Spinal cord (tissue), 10 donors: ENCODE data around the gene TBX6. TPM values are rescaled to one million over a fixed set of nuclear protein-coding genes. Genes with fewer than 3 reads are reported as not detected.

Experiments
- DNase-seq, 6 donors: peaks; one replicate each; pipeline versions ENCODE4 v3.0.0 to v3.0.0-alpha.2; 2013 to 2015; ENCODE audit warnings: low spot score in 6 of 6, low read depth in 4 of 6
- H3K27ac ChIP-seq: one replicate; pipeline ENCODE4 v1.5.1; 2013; ENCODE audit warnings: low read depth, low read length, control low read depth
- H3K27me3 ChIP-seq: one replicate; pipeline ENCODE4 v1.6.1; 2013; ENCODE audit warnings: low read length; ENCODE audit not compliant: control insufficient read depth, insufficient read depth
- H3K36me3 ChIP-seq: one replicate; pipeline ENCODE4 v1.6.1; 2013; ENCODE audit warnings: low read length; ENCODE audit not compliant: control insufficient read depth, insufficient read depth
- H3K4me1 ChIP-seq: one replicate; pipeline ENCODE4 v1.6.1; 2013; ENCODE audit warnings: low read length; ENCODE audit not compliant: control insufficient read depth, insufficient read depth
- H3K4me3 ChIP-seq: one replicate; pipeline ENCODE4 v1.5.1; 2013; ENCODE audit warnings: low read depth, low read length, control low read depth
- H3K9me3 ChIP-seq: one replicate; pipeline ENCODE4 v1.6.1; 2013; ENCODE audit warnings: low read length; ENCODE audit not compliant: control insufficient read depth, insufficient read depth
- WGBS: methylation state at CpG from one replicate; pipeline ENCODE4 v1.1.5; 2013; ENCODE audit warnings: missing lambda C conversion rate; ENCODE audit not compliant: insufficient coverage; 5-methylcytosine and 5-hydroxymethylcytosine counted together
- polyA plus RNA-seq, 2 donors: library from polyadenylated mRNA; unstranded; fragments of 120-200 nt; gene quantifications; one replicate each; pipeline ENCODE4 v1.2.1, GENCODE V29; 2013; ENCODE audit not compliant: insufficient read length in 2 of 2
- total RNA-seq, 2 donors: library from RNA; depleted of rRNA in 1 of 2; stranded (reverse); fragments of 120-200 nt in 1 of 2; fragments of >200 nt in 1 of 2; gene quantifications; one replicate each; pipeline versions ENCODE4 v1.2.3 to v1.2.4, GENCODE V29; 2013 to 2014
- donor health status: healthy.

TBX6 gene
- total and polyA plus RNA-seq, 4 donors: 0.20 to 2.7 (median 1.0) TPM

DNA sequence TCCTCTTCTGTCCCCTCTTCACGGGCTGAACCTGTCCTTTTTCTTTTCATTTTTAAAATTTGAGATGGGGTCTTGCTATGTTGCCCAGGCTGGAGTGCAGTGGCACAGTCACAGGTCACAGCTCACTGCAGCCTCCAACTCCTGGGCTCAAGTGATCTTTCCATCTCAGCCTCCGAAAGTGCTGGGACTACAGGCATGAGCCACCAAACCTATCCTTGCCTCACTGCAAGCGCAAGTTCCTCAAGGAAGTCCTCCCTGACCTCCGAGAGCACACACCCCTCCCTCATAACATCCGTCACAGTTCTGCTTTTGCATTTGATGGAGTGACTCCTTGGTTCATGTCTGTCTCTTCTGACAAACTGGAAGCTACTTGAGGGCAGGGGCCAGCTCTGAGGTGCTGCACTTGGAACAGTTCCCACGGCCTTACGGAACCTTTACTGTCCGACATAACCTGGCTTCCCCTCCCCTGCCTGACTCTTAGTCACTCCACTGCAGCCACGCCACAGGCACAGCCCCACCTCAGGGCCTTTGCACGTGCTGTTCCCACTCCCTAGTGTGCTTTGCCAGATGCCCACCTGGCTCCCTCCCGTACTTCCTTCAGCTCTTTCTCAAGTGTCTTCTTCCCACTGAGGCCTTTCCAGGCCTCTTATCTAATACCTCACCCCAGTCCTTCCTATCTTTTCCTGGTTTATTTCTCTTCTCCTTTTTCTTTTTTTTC, 4.4 kb downstream of the TBX6 start:
- H3K27me3 ChIP-seq: no peaks in the 10 kb centered on the region
- H3K36me3 ChIP-seq: peaks cover 54% of the 10 kb centered on the region
- H3K4me1 ChIP-seq: peaks cover 18% of the 10 kb centered on the region
- H3K27ac ChIP-seq: no peak overlapping the region
- no peak overlapping the region for H3K4me3 ChIP-seq
- no peaks in the 10 kb centered on the region for H3K9me3 ChIP-seq
- no peak for DNase-seq
- 89% methylated on average over 10 of the region's 11 CpGs for WGBS

DNA sequence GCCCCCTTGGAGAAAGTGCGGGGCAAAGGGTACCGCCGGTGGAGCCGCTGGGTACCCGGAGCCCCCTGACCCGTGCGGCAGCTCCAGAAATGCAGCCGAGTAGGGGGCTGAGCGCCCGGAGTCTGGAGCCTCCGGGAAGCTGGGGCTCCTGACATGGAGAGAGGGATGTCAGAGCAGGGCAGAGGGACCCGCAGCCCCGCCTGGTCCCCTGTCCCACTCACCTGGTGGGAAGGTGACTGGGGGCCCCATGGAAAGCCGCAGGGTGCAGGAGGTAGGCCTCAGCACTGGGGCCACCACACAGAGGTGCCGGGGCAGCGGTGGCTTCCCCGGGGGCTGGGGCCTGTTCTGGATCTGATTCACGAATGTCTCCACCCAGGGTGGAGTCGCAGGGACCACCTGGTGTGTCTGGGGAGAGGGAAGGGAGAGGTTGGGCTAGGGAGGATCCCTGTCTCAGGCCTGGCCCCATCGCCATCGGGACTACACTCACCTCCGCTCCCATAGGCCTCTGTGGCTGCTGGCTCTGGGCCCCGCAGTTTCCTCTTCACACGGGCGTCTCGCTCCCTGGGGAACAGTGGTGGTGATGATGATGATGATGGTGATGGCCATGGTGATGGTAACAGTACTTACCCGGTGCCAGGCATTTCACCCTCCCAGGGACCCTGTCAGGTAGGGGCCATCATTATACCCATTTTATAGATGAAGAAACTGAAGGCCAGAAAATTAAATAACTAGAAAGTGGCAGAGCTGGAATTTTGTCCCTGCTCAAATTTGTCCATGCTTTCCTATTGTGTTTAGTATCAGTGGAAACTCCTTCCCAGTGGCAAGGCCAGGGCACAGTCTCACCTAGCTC, 5.2 kb downstream of the TBX6 start:
- H3K27ac ChIP-seq: no peak overlapping the region
- WGBS: 83% methylated on average over 16 of the region's 27 CpGs

DNA sequence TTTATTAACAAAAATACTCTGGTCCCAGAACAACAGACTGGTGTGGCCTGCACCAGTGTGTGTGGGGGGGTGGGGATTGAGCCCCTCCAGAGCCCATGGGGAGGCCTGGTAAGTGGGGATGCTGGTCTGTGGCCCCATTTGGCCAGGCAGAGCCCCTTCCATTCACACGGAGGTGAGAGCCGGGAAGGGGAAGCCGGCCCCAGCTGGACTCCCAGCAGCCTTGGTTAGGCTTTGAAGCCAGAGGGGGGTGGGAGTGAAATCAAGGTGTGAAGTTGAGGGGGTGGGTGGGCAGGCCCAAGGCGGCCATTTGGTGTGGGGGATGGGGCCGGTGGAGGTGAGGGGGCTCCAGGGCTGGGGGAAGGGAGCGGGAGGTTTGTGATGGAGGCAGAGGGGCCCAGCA, 5.9 kb downstream of the TBX6 start:
- Histone ChIP-seq H3K36me3 (peaks cover 68% of the 10 kb centered on the region), H3K9me3 (no peaks in the 10 kb centered on the region), H3K4me1 (peaks cover 7% of the 10 kb centered on the region), H3K27ac (no peak overlapping the region), H3K4me3 (no peak overlapping the region), H3K27me3 (no peaks in the 10 kb centered on the region)
- no peak for DNase-seq
- WGBS: 81% methylated on average over 3 of the region's 6 CpGs

More for the DNA sequence above, 5.2 kb downstream of the TBX6 start:
- H3K4me1 ChIP-seq: peaks cover 11% of the 10 kb centered on the region
- no peaks in the 10 kb centered on the region for H3K27me3 ChIP-seq
- H3K36me3 ChIP-seq: peaks cover 61% of the 10 kb centered on the region
- DNase-seq: no peak
- no peaks in the 10 kb centered on the region for H3K9me3 ChIP-seq
- no peak overlapping the region for H3K4me3 ChIP-seq

DNA sequence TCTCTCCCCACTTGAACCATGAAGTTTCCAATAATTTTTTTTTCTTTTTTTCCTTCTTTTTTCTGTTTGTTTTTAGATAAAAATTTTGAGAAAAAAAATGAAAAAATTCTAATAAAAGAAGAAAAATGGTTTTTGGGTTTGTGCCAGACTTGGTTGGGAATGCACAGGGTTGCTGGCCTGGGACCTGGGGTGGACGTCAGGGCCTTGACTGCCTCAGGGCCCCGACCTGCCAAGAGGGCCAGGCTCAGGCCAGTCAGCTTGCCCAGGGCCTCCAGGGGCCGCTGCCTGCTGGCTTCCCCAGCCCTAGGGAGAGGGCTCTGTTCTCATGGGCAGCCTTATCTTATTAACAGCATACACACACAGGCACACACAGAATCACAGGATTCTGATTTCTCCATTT, 6.5 kb downstream of the TBX6 start:
- Histone ChIP-seq H3K27me3 (no peaks in the 10 kb centered on the region), H3K4me3 (no peak overlapping the region), H3K36me3 (peaks cover 72% of the 10 kb centered on the region), H3K9me3 (no peaks in the 10 kb centered on the region), H3K27ac (no peak overlapping the region), H3K4me1 (peaks cover 4% of the 10 kb centered on the region)
- DNase-seq: no peak
- WGBS: 73% methylated on average over 3 of the region's 3 CpGs

DNA sequence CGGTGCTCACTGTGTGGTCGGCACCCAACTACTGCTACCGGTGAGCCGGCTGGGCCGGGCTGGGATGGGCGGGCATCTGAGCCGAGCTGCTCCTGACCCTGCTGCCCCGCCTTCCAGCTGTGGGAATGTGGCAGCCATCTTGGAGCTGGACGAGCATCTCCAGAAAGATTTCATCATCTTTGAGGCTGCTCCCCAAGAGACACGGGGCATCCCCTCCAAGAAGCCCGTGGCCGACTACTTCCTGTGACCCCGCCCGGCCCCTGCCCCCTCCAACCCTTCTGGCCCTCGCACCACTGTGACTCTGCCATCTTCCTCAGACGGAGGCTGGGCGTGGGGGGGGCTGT, 6.9 kb downstream of the TBX6 start:
- Histone ChIP-seq H3K9me3 (no peaks in the 10 kb centered on the region), H3K36me3 (peaks cover 77% of the 10 kb centered on the region), H3K4me1 (peaks cover 4% of the 10 kb centered on the region), H3K27ac (no peak overlapping the region), H3K4me3 (no peak overlapping the region), H3K27me3 (no peaks in the 10 kb centered on the region)
- DNase-seq: no peak
- WGBS: 83% methylated on average over 15 of the region's 17 CpGs

DNA sequence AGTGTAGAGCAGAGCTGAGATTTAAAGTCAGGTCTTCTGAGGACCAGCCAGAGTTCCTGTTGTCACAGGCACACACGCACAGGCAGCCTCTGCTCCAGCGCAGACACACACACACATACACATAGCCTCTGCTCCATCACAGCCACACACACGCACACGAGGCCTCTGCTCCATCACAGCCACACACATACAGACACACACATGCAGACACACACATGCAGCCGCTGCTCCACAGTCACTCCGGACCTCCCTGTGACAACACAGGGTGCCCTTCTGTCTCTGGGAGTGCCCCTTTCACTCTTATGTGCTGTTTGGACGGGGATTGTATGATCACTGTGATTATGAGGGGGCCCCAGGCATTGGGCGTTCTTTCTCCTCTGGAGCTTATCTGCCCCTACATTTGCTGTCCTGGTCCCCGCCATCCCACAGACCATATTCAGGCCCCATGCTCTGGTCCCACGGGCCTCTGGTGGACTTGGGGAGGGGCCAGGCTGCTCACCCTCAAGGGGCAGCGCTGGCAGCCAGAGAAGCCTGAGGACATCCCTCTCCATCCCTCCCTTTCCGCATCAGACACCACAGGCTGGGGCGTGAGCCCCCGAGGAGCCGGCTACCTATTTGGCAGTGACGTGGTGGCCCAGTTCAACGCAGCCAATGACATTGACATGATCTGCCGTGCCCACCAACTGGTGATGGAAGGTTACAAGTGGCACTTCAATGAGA, 7.5 kb downstream of the TBX6 start:
- H3K36me3 ChIP-seq: peaks cover 82% of the 10 kb centered on the region

DNA sequence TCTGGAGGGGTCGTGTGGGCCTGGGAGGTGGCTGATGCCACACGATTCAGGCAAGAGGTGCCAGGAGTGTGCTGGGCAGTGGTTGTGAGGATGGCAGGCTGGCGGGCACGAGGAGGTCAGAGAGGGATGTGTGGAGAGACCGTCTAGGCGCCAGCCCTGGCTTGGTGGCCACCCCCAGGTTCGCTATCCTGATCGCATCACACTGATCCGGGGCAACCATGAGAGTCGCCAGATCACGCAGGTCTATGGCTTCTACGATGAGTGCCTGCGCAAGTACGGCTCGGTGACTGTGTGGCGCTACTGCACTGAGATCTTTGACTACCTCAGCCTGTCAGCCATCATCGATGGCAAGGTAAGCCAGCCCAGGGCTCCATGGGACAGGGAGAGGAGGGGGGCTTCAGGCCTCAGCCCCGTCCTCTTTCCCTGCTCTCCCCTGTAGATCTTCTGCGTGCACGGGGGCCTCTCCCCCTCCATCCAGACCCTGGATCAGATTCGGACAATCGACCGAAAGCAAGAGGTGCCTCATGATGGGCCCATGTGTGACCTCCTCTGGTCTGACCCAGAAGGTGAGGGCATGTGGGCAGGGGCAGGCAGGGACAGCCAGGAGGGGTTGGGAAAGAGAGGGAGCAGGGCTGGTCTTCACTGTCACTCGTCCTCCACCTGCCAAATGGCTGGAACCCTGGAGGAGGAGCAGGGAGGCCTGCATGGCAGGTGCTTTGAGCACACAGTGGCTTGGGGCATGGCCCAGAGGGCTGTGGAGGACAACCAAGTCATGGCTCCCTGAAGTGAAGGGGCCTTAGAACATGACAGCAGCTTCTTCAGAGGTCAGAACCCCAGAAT, 8.3 kb downstream of the TBX6 start:
- Histone ChIP-seq H3K36me3 (peaks cover 86% of the 10 kb centered on the region), H3K27ac (no peak overlapping the region), H3K4me1 (peaks cover 4% of the 10 kb centered on the region), H3K27me3 (no peaks in the 10 kb centered on the region), H3K4me3 (no peak overlapping the region), H3K9me3 (no peaks in the 10 kb centered on the region)
- 95% methylated on average over 23 of the region's 24 CpGs for WGBS
- DNase-seq: no peak

More for the DNA sequence above, 7.5 kb downstream of the TBX6 start:
- 91% methylated on average over 14 of the region's 18 CpGs for WGBS
- H3K9me3 ChIP-seq: no peaks in the 10 kb centered on the region
- H3K27me3 ChIP-seq: no peaks in the 10 kb centered on the region
- H3K4me1 ChIP-seq: peaks cover 4% of the 10 kb centered on the region
- no peak for DNase-seq
- H3K27ac ChIP-seq: no peak overlapping the region
- H3K4me3 ChIP-seq: no peak overlapping the region

DNA sequence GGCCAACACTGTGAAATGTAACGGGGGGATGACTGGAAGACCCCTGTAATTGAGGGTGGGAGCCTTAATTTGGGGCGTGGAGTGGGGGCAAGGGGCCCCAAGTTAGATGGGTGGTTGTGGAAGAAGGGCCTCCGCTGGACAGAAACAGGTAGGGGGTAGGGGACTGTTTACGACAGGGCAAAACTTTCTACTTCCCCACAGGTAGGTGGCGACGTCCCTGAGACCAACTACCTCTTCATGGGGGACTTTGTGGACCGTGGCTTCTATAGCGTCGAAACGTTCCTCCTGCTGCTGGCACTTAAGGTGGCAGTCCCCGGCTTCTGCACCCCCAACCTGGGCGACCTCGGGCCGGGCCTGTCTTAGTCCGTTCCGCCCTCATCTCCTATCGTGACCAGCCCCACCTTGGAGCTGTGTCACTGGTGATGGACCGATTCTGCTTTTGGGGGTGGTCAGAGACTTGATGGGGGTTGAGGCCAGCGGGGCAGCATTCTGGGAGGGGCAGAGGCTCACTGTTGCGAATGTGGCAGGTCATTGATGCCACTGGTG, 9.1 kb downstream of the TBX6 start:
- DNase-seq: no peak
- H3K9me3 ChIP-seq: no peaks in the 10 kb centered on the region
- no peak overlapping the region for H3K4me3 ChIP-seq
- no peak overlapping the region for H3K27ac ChIP-seq
- H3K36me3 ChIP-seq: peaks cover 94% of the 10 kb centered on the region
- H3K4me1 ChIP-seq: peaks cover 7% of the 10 kb centered on the region
- WGBS: 86% methylated on average over 18 of the region's 20 CpGs
- no peaks in the 10 kb centered on the region for H3K27me3 ChIP-seq

DNA sequence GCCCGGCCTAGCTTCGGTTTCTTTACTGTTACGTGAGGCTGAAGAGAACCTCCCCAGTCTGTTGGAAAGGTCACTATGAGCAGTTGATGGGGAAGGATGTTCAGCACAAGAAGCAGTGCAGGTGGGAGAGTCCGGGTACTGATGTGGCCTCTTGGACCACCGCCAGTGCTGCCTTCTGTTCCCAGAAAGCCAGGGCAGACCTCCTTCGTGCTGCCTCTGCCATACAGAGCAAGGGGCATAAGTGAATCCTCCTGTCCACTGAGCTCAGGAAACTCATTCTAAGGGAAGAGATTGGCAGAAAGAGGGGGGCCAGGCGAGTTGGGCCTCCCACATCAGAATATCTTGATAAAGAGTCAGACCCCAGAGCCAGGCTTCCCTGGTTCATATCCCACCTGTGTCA, 12.2 kb downstream of the TBX6 start:
- no peak for DNase-seq
- no peak overlapping the region for H3K4me3 ChIP-seq
- H3K27me3 ChIP-seq: no peaks in the 10 kb centered on the region
- H3K4me1 ChIP-seq: peaks cover 26% of the 10 kb centered on the region
- WGBS: 87% methylated on average over 6 of the region's 7 CpGs
- H3K36me3 ChIP-seq: peaks cover 76% of the 10 kb centered on the region
- no peak overlapping the region for H3K27ac ChIP-seq
- no peaks in the 10 kb centered on the region for H3K9me3 ChIP-seq
